Dedifferentiated amniotic fluid mesenchymal stem cell (primary cell): Measurements from ENCODE around the gene AIFM1.
A peak's percentile ranks its signal among the peaks of the same experiment; 100 is the strongest.

ENCODE experiments used
- DNase-seq: peaks from one replicate; pipeline ENCODE4 v3.0.0-alpha.2; 2016; ENCODE audit errors: extremely low spot score

The AIFM1 gene

GRCh38 chrX:130170752-130171445 is 5.3 kb upstream of the AIFM1 start:
- DNase-seq, result no peak

- DNase-seq, result no peak
Measured at GRCh38 chrX:130167040-130167439, 1.4 kb upstream of the AIFM1 start.

GRCh38 chrX:130166503-130166777 is 799 bp upstream of the AIFM1 start:
- no peak for DNase-seq

- DNase-seq, result no peak
Measured at GRCh38 chrX:130165181-130165702, 399 bp downstream of the AIFM1 start.

GRCh38 chrX:130163398-130163797 is 2.2 kb downstream of the AIFM1 start:
- no peak for DNase-seq

GRCh38 chrX:130162094-130162735 is 3.4 kb downstream of the AIFM1 start:
- DNase-seq, result peak; percentile 5

GRCh38 chrX:130159776-130160175 is 5.9 kb downstream of the AIFM1 start:
- no peak for DNase-seq

- DNase-seq, result no peak
Measured at GRCh38 chrX:130158311-130158710, 7.3 kb downstream of the AIFM1 start.

GRCh38 chrX:130155564-130155963 is 10.1 kb downstream of the AIFM1 start:
- DNase-seq, result no peak

- DNase-seq, result peak; percentile 14
Measured at GRCh38 chrX:130147631-130148030, 18.0 kb downstream of the AIFM1 start.

- DNase-seq, result no peak
Measured at GRCh38 chrX:130145123-130145522, 20.5 kb downstream of the AIFM1 start.

GRCh38 chrX:130144509-130144908 is 21.1 kb downstream of the AIFM1 start:
- DNase-seq, result no peak

GRCh38 chrX:130139474-130140201 is 26.0 kb downstream of the AIFM1 start:
- no peak for DNase-seq

GRCh38 chrX:130136961-130137360 is 28.7 kb downstream of the AIFM1 start:
- DNase-seq, result no peak

- no peak for DNase-seq
Measured at GRCh38 chrX:130136496-130136895, 29.1 kb downstream of the AIFM1 start.

- no peak for DNase-seq
Measured at GRCh38 chrX:130130990-130131389, 34.7 kb downstream of the AIFM1 start.

GRCh38 chrX:130125091-130125874 is 40.4 kb downstream of the AIFM1 start:
- no peak for DNase-seq

GRCh38 chrX:130124577-130124976 is 41.1 kb downstream of the AIFM1 start:
- DNase-seq, result no peak

GRCh38 chrX:130121505-130121800 is 44.2 kb downstream of the AIFM1 start:
- no peak for DNase-seq

- peak; percentile 82 for DNase-seq
Measured at GRCh38 chrX:130120746-130121504, 44.7 kb downstream of the AIFM1 start.

- no peak for DNase-seq
Measured at GRCh38 chrX:130120321-130120731, 45.3 kb downstream of the AIFM1 start.
